Small intestine (tissue), 7 donors: ENCODE data around the gene KCP. TPM values are rescaled to one million over a fixed set of nuclear protein-coding genes. Genes with fewer than 3 reads are reported as not detected.
"Not testable (repeated sequence)": the region's sequence is repeated elsewhere in the genome, so short reads cannot be mapped to it uniquely, and the experiment has no call there.

ENCODE experiments used
- DNase-seq, 2 donors: peaks; one replicate each; pipeline versions ENCODE4 v3.0.0 to v3.0.0-alpha.2; 2013
- FAIRE-seq: peaks from 2 replicates; lab custom pipeline; 2012; peaks lifted over from hg19 to GRCh38; lab: Jason Lieb, UNC
- H3K27ac ChIP-seq, 3 donors: one replicate each; pipeline ENCODE4 v1.5.1; 2013; ENCODE audit warnings: low read length in 2 of 3, mild to moderate bottlenecking in 2 of 3, control low read depth in 1 of 3, inconsistent platforms in 1 of 3, low read depth in 1 of 3, moderate library complexity in 1 of 3
- H3K27me3 ChIP-seq, 3 donors: one replicate each; pipeline ENCODE4 v1.6.1; 2013; ENCODE audit warnings: low read length in 3 of 3, inconsistent platforms in 1 of 3; ENCODE audit not compliant: control insufficient read depth in 3 of 3, insufficient read depth in 3 of 3
- H3K36me3 ChIP-seq, 3 donors: one replicate each; pipeline ENCODE4 v1.6.1; 2013; ENCODE audit warnings: low read length in 3 of 3, inconsistent platforms in 1 of 3, low read depth in 1 of 3, mild to moderate bottlenecking in 1 of 3, moderate library complexity in 1 of 3; ENCODE audit not compliant: control insufficient read depth in 3 of 3, insufficient read depth in 2 of 3
- H3K4me1 ChIP-seq, 3 donors: one replicate each; pipeline ENCODE4 v1.6.1; 2013; ENCODE audit warnings: low read length in 2 of 3, inconsistent platforms in 1 of 3, low read depth in 1 of 3, mild to moderate bottlenecking in 1 of 3, moderate library complexity in 1 of 3; ENCODE audit not compliant: control insufficient read depth in 3 of 3, insufficient read depth in 2 of 3
- H3K4me3 ChIP-seq, 3 donors: one replicate each; pipeline ENCODE4 v1.5.1; 2013; ENCODE audit warnings: low read length in 3 of 3, control low read depth in 1 of 3, inconsistent platforms in 1 of 3, low read depth in 1 of 3, mild to moderate bottlenecking in 1 of 3, moderate library complexity in 1 of 3
- H3K9me3 ChIP-seq, 2 donors: one replicate each; pipeline ENCODE4 v1.6.1; 2013; ENCODE audit warnings: low read depth in 1 of 2, low read length in 1 of 2; ENCODE audit not compliant: control insufficient read depth in 2 of 2, insufficient read depth in 1 of 2
- WGBS, 3 donors: extraction: QIAGEN DNeasy Blood & Tissue Kit; methylation state at CpG; one replicate each; pipeline ENCODE4 v1.1.7; 2013; 5-methylcytosine and 5-hydroxymethylcytosine counted together
- polyA plus RNA-seq, 4 donors: library from polyadenylated mRNA; stranded (reverse) in 3 of 4; unstranded in 1 of 4; fragments of 200-250 nt in 3 of 4; fragments of 120-200 nt in 1 of 4; gene quantifications; one replicate each; pipeline versions ENCODE4 v1.2.1 to v1.2.3, GENCODE V29; 2013
- donor health status: healthy with polysubstance abuse.
- donor health status: control.
- donor health status: control.
- donor health status: Bipolar disorder and iron deficiency.
- donor health status: healthy.

KCP gene
- polyA plus RNA-seq, 4 donors: 0.52 to 5.1 (median 1.9) TPM

DNA sequence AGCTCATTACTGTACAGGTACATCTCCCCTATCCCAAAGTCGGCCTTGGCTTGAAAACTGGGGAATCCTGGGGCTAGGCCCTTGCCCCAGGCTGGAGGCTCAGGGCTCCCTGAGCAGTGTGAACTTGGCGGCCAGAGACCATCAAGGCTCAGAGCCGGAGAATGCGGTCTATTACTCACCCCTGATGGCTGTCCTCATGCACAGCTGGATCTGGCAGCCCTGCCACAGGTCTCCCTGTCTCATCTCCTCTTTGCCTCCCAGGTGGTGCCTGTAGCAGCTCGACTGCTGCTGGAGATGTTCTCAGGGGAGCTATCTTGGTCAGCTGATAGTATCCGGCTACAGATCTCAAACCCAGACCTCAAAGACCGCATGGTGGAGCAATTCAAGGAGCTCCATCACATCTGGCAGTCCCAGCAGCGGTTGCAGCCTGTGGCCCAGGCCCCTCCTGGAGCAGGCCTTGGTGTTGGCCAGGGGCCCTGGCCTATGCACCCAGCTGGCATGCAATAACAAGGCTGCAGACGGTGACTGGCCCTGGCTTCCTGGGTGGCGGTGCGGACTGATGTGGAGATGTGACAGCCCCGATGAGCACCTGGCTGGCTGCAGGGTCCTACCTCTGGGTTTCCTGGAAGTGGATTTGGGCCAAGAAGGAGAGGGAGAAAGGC, 37.9 kb upstream of the KCP start:
- Histone ChIP-seq H3K36me3 (peaks cover 0 to 39% (median 0%) of the 10 kb centered on the region in 3 donors), H3K27me3 (no peaks in the 10 kb centered on the region), H3K9me3 (no peaks in the 10 kb centered on the region), H3K4me1 (no peaks in the 10 kb centered on the region), H3K27ac (no peak overlapping the region), H3K4me3 (no peak overlapping the region)
- FAIRE-seq (no peak), DNase-seq (no peak)
- 85 to 89% (median 86%) methylated on average over 12 of the region's 12 CpGs for WGBS, 3 donors

DNA sequence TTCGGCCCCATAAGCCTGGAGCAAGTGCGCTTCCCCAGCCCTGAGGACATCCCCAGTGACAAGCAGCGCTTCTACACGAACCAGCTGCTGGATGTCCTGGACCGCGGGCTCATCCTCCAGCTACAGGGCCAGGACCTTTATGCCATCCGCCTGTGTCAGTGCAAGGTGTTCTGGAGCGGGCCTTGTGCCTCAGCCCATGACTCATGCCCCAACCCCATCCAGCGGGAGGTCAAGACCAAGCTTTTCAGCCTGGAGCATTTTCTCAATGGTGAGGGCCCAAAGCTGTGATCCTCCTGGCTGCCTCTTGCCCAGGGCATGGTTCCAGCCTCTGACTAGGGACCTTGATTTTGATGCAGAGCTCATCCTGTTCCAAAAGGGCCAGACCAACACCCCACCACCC, 37.3 kb upstream of the KCP start:
- WGBS, 3 donors: 91 to 95% (median 92%) methylated on average over 9 of the region's 9 CpGs
- Histone ChIP-seq H3K36me3 (peaks cover 0 to 39% (median 0%) of the 10 kb centered on the region in 3 donors), H3K27me3 (no peaks in the 10 kb centered on the region), H3K27ac (no peak overlapping the region), H3K4me1 (no peaks in the 10 kb centered on the region), H3K9me3 (no peaks in the 10 kb centered on the region), H3K4me3 (no peak overlapping the region)
- FAIRE-seq (no peak), DNase-seq (no peak)

DNA sequence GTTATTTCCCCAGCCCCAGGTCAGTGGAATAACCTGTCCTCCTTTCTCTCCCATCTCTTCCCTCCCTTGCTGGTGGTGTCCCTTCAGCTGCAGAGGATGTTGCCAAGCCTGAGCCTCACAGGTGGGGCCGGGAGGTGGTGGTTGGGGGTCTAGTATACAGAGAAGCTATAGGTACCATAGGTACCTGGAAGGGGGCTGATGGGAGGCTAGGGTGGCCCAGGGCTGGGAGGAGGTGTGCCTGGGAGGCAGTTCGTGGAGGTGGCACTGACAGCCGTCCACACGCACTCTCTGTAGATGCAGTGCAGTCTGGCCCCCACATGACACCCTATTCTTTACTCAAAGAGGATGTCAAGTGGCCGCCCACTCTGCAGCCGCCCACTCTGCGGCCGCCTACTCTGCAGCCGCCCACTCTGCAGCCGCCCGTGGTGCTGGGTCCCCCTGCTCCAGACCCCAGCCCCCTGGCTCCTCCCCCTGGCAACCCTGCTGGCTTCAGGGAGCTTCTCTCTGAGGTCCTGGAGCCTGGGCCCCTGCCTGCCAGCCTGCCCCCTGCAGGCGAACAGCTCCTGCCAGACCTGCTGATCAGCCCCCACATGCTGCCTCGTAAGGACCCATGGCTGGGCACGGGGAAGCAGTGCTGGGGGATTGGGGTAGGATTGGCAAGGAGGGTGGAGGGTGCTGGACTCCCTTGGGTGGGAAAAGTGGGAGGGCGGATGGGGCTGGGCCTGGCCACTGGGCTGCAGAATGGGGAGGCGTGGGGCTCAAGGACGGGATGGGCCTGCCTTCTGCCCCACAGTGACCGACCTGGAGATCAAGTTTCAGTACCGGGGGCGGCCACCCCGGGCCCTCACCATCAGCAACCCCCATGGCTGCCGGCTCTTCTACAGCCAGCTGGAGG, 36.7 kb upstream of the KCP start:
- Histone ChIP-seq H3K4me3 (no peak overlapping the region), H3K27ac (no peak overlapping the region), H3K4me1 (no peaks in the 10 kb centered on the region), H3K9me3 (no peaks in the 10 kb centered on the region), H3K27me3 (no peaks in the 10 kb centered on the region), H3K36me3 (peaks cover 0 to 37% (median 0%) of the 10 kb centered on the region in 3 donors)
- FAIRE-seq (no peak), DNase-seq (no peak)
- WGBS, 3 donors: 82 to 91% (median 84%) methylated on average over 18 to 22 of the region's 22 CpGs

DNA sequence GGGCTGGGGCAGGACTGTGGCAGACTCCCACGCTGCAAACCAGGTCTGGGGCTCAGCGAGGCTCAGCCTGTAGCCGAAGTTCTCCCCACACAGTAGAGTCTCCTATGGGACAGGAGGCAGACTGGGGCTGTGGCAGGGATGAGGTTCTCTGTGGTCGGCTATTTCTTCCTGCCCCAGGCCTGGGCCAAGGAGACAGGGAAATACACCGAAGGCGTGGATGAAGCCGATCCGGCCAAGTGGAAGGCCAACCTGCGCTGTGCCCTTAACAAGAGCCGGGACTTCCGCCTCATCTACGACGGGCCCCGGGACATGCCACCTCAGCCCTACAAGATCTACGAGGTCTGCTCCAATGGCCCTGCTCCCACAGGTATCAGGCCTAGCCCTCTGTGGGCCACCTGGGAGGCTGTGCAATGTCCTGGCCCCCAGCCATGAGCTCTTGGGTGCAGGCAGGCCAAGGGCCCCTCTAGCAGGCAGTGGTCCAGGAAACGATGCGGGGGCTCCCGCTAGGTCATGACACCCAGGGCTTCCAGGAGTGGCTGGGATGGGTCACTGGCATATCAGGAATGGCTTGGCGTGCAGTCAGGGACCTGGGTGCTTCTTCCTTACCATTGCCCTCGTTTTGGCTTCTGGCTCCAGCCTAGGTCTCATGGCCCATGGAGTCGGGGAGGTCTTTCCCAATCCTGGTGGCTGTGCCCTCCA, 35.3 kb upstream of the KCP start:
- Histone ChIP-seq H3K9me3 (no peaks in the 10 kb centered on the region), H3K36me3 (peaks cover 0 to 34% (median 0%) of the 10 kb centered on the region in 3 donors), H3K27me3 (no peaks in the 10 kb centered on the region), H3K4me3 (no peak overlapping the region), H3K4me1 (no peaks in the 10 kb centered on the region), H3K27ac (no peak overlapping the region)
- WGBS, 3 donors: 90 to 92% (median 91%) methylated on average over 20 to 21 of the region's 21 CpGs
- DNase-seq (no peak), FAIRE-seq (no peak)

DNA sequence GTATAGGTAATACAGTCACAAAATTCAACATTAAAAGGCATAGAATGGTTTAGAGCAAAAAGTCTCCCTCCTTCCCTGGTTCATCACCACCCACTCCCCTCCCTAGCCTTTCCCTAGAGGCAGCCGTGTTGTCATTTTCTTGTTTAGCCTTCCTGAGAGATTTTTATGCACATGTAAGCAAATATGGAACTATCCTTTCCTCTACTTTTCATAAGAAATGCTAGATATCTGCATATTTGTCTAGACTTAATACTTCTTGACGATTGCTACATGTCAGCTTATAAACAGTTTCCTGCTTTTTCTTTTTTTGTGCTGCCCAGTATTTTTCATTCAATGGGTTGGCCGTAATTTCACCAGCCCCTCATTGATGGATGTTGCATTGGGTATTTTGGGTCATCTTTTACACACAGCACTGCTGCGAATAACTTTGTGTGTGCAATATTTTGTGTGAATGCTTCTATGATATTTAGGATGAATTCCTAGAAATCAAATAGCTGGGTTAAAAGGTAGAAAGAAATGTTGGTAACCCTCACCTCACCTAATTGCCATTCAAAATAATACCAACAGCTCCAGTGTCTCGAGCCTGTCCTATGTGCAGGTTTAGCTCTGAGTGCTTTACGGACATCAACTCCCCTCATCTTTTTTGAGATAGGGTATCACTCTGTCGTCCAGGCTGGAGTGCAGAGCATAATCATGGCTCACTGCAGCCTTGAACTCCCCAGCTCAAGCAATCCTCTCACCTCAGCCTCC, 34.2 kb upstream of the KCP start:
- Histone ChIP-seq H3K27ac (no peak overlapping the region), H3K4me1 (no peaks in the 10 kb centered on the region), H3K9me3 (no peaks in the 10 kb centered on the region), H3K4me3 (no peak overlapping the region), H3K27me3 (peaks cover 0 to 4% (median 0%) of the 10 kb centered on the region in 3 donors), H3K36me3 (peaks cover 0 to 30% (median 0%) of the 10 kb centered on the region in 3 donors)
- FAIRE-seq: no peak
- WGBS, 3 donors: 76 to 86% (median 85%) methylated on average over 7 of the region's 7 CpGs
- DNase-seq: no peak

DNA sequence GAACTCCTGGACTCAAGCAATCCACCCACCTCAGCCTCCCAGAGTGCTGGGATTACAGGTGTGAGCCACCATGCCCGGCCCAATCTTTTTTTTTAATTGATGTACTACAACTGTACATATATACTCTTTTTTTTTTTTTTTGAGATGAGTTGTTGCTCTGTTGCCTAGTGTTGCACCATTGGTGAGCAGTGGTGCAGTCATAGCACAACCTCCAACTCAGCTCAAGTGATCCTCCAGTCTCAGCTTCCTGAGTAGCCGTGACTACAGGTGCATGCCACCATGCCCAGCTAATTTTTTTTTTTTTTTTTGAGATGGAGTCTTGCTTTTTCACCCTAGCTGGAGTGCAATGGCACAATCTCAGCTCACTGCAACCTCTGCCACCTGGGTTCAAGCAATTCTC, 32.7 kb upstream of the KCP start:
- Histone ChIP-seq H3K27me3 (peaks cover 0 to 15% (median 0%) of the 10 kb centered on the region in 3 donors), H3K36me3 (peaks cover 0 to 18% (median 0%) of the 10 kb centered on the region in 3 donors)
- WGBS, 3 donors: 88 to 100% (median 96%) methylated on average over 2 of the region's 2 CpGs
- not testable (repeated sequence) for DNase-seq, H3K4me1 ChIP-seq, H3K27ac ChIP-seq, H3K4me3 ChIP-seq, FAIRE-seq, H3K9me3 ChIP-seq

DNA sequence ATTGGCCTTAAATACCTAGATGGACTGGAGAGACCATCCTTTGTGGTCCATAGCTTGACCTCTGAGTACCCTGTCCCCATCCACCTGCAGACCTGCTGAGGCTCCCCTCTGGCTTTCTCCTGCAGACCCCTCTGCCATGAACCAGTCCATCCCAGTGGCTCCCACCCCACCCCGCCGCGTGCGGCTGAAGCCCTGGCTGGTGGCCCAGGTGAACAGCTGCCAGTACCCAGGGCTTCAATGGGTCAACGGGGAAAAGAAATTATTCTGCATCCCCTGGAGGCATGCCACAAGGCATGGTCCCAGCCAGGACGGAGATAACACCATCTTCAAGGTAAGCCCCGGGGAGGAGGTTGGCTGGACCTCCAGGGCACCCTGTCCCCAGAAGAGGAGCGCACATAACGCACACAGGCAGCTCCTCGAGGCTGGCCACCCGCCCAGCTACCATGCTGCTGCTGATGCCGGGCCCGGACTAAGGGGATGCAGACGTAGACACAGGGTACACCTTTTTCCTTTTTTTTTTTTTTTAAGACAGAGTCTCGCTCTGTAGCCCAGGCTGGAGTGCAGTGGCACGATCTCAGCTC, 31.5 kb upstream of the KCP start:
- 78 to 87% (median 82%) methylated on average over 14 to 16 of the region's 16 CpGs for WGBS, 3 donors

More for the DNA sequence above, 31.5 kb upstream of the KCP start:
- DNase-seq (no peak), FAIRE-seq (no peak)
- Histone ChIP-seq H3K4me3 (no peak overlapping the region), H3K9me3 (no peaks in the 10 kb centered on the region), H3K36me3 (peaks cover 0 to 12% (median 0%) of the 10 kb centered on the region in 3 donors), H3K27me3 (peaks cover 0 to 19% (median 0%) of the 10 kb centered on the region in 3 donors), H3K4me1 (peaks cover 0 to 14% (median 0%) of the 10 kb centered on the region in 3 donors), H3K27ac (no peak overlapping the region)
